GM21423 (cell line): Measurements from ENCODE around the gene ZNF136.

Source experiments
- ATAC-seq: cut with Tn5 transposase; IDR thresholded peaks from one replicate; pipeline ENCODE4 v1.9.1; 2021; ENCODE audit warnings: mild to moderate bottlenecking, moderate library complexity; ENCODE audit not compliant: unreplicated experiment

Gene ZNF136

GRCh38 chr19:12187625-12188024, 24.7 kb downstream of the ZNF136 start:
- ATAC-seq: no peak

- ATAC-seq: no peak
Observed at GRCh38 chr19:12194827-12195731, 32.2 kb downstream of the ZNF136 start.

GRCh38 chr19:12198136-12198535, 35.2 kb downstream of the ZNF136 start:
- ATAC-seq: no peak

- ATAC-seq: no peak
Observed at GRCh38 chr19:12199757-12200419, 37.0 kb downstream of the ZNF136 start.

DNA sequence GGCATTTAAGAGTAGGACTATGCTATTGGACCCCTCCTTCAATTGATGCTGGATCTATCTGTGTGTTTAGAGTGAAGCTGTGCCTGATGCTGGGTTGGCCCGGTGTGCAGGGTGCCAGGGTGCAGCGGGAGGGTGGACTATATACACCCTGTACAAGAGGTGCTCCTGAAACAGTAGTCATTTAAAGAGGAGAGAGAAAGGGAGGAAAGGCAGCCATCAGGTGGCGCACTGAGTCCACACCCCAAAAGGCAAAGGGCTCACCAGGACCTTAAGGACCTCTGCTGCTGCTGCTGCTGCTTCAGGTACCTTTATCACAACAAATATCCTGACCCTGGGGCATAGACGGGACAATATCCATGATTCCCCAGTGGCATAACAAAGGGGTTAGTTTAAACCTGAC, 39.4 kb downstream of the ZNF136 start:
- ATAC-seq: no peak

DNA sequence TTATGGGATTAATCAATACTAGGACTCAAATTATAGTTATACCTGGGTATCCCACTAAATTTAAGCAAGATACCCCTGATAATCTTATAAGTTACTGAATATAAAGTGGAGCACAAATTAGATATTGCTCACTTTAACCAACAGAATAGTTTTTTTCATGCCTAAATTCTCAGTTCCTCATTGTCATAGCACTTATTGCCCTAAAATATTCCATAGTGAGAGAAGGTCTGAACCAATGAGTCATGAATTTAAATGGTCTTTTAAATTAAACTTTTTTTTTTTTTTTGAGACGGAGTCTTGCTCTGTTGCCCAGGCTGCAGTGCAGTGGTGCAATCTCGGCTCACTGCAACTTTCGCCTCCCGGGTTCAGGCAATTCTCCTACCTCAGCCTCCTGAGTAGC, 42.4 kb downstream of the ZNF136 start:
- ATAC-seq: no peak

DNA sequence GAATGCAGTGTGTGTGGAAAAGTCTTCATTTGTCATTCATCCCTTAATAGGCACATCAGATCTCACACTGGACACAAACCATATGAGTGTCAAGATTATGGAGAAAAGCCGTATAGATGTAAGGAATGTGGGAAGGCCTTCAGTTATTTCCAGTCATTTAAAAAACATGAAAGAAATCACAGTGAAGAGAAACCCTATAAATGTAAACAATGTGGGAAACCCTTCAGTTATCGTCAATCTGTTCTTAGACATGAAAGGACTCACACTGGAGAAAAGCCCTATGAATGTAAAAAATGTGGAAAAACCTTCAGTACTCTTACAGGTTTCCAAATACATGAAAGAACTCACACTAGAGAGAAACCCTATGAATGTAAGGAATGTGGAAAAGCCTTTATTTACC, 45.3 kb downstream of the ZNF136 start:
- ATAC-seq: no peak

GRCh38 chr19:12217332-12217731, 54.4 kb downstream of the ZNF136 start:
- no peak for ATAC-seq

DNA sequence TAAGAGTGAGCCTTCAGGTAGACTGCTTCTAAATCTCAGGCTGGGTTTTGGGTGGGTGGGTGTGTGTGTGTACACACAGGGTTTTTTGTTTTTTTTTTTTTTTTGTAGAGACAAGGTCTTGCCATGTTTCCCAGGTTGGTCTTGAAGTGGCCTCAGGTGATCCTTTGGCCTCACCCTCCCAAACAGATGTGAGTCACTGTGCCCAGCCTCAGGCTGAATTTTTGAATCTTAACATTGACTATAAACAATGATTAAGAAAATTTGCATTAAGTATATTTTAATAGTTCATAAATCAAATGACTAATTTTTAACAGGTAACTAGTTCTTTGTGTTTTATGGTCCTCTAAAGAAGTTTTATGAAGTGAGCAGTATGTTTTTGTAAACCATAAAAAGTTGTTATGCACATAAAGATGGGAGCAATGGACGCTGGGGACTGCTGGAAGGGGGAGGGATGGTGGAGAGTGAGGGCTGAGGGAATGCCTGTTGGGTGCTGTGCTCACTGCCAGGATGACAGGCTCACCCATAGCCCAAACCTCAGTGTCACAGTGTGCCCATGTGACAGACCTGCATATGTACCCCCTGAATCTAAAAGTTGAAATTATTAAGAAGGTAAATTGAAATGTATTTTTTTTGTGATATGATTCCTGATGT, 60.2 kb downstream of the ZNF136 start:
- no peak for ATAC-seq

- ATAC-seq: no peak
Observed at GRCh38 chr19:12224676-12225075, 61.8 kb downstream of the ZNF136 start.

GRCh38 chr19:12229990-12230389, 67.1 kb downstream of the ZNF136 start:
- no peak for ATAC-seq

- ATAC-seq: no peak
Observed at GRCh38 chr19:12230751-12231733, 68.1 kb downstream of the ZNF136 start.

DNA sequence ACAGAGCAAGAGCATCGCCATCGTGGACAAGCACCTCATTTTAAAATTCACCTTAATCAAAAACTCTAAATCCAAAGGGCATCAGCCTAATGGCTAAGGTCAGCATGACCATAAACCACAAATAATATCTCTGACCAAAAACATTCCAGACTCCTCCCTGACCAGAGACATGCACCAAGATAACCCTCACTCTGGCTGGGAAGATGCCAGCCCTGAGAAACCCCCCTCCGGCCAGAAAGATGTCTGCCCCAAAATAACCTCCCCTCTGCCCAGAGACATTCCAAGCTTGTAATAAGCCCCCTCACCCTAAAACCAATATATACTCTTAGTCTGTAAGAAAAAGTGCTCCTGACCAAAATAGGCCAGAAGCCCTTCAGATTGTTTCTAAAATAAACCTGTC, 70.1 kb downstream of the ZNF136 start:
- no peak for ATAC-seq

- ATAC-seq: no peak
Observed at GRCh38 chr19:12237143-12237839, 74.4 kb downstream of the ZNF136 start.
